ENCODE data around the gene ATAD3A.

DNA sequence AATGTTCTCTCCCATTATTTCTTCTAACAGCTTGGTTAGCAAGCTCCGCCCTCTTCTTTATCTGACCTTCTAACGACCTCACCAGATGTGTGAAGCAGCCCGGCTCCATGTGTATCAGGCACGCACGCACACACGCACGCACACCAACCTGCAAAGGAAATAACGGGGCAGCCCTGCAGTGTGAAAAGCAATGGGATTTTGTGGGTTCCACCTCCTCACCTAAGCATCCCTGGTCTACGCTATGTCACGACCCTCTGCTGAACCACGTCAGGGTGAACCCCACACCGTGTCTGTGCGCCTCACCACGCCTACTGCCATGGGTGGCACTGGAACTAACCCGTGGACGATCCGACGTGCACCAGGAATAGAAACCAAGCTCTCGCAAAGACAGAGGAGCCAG, 52.3 kb downstream of the ATAD3A start:
- no peak for TF ChIP-seq POLR2A (IDR thresholded peaks at IDR 0.05; ENCODE audit: low read depth, low read length)
- TF ChIP-seq CTCF (conservative IDR thresholded peaks at IDR 0.05; ENCODE audit: low read depth, low read length) = no peak
- TF ChIP-seq RFX5 (IDR thresholded peaks at IDR 0.05; ENCODE audit: low read depth, low read length) = no peak
- no peak for TF ChIP-seq RAD21 (IDR thresholded peaks at IDR 0.05; ENCODE audit: low read length)
- TF ChIP-seq, protein P1, sequence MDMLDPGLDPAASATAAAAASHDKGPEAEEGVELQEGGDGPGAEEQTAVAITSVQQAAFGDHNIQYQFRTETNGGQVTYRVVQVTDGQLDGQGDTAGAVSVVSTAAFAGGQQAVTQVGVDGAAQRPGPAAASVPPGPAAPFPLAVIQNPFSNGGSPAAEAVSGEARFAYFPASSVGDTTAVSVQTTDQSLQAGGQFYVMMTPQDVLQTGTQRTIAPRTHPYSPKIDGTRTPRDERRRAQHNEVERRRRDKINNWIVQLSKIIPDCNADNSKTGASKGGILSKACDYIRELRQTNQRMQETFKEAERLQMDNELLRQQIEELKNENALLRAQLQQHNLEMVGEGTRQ (IDR thresholded peaks at IDR 0.05; ENCODE audit: low read depth, low read length) = no peak
- TF ChIP-seq CEBPB (IDR thresholded peaks at IDR 0.05; ENCODE audit: low read depth, low read length) = no peak
- no peak for TF ChIP-seq RCOR1 (IDR thresholded peaks at IDR 0.05; ENCODE audit: insufficient replicate concordance, low read length)
- TF ChIP-seq MXI1 (IDR thresholded peaks at IDR 0.05; ENCODE audit: borderline replicate concordance, low read depth, low read length) = no peak
- TF ChIP-seq MAFK (IDR thresholded peaks at IDR 0.05; ENCODE audit: low read depth, low read length) = no peak
- no peak for TF ChIP-seq SMC3 (IDR thresholded peaks at IDR 0.05; ENCODE audit: low read depth, low read length)
- TF ChIP-seq, protein P2, sequence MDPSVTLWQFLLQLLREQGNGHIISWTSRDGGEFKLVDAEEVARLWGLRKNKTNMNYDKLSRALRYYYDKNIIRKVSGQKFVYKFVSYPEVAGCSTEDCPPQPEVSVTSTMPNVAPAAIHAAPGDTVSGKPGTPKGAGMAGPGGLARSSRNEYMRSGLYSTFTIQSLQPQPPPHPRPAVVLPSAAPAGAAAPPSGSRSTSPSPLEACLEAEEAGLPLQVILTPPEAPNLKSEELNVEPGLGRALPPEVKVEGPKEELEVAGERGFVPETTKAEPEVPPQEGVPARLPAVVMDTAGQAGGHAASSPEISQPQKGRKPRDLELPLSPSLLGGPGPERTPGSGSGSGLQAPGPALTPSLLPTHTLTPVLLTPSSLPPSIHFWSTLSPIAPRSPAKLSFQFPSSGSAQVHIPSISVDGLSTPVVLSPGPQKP (IDR thresholded peaks at IDR 0.05; ENCODE audit: borderline replicate concordance, low read depth, low read length) = no peak
- no peak for TF ChIP-seq BHLHE40 (IDR thresholded peaks at IDR 0.05; ENCODE audit: low read depth, low read length)

Data from IMR-90 (cell line).